Myometrial cell (primary cell): ENCODE measurements around the gene RTBDN. TPM values are rescaled to one million over a fixed set of nuclear protein-coding genes. Genes with fewer than 3 reads are reported as not detected.

Experiments
- total RNA-seq: library from RNA; depleted of rRNA; stranded (reverse); fragments of >200 nt; gene quantifications from 2 replicates; pipeline ENCODE4 v1.2.3, GENCODE V29; 2015

RTBDN gene
- total RNA-seq: not detected in 2 replicates

GRCh38 chr19:12834566-12834943, at the start of gene RTBDN:
Gene RTBDN, minus strand, starts transcription at chr19:12834579. Its CDS starts 4,600 bp downstream, at chr19:12829979.

GRCh38 chr19:12881172-12881808, 46.9 kb upstream of the RTBDN start, which contains the start of gene DNASE2:
Gene DNASE2, minus strand, starts transcription at chr19:12881449. Its CDS starts 74 bp downstream, at chr19:12881375.

GRCh38 chr19:12838182-12838885, 4.0 kb upstream of the RTBDN start, which contains the start of gene MAST1:
Gene MAST1, plus strand, starts transcription at chr19:12838515. Its CDS starts 58 bp downstream, at chr19:12838573.

GRCh38 chr19:12806242-12807081, 27.9 kb downstream of the RTBDN start, which contains the start of gene RNASEH2A:
Gene RNASEH2A, plus strand, starts transcription at chr19:12806584. Its CDS starts 90 bp downstream, at chr19:12806674.

GRCh38 chr19:12801466-12802266, 32.7 kb downstream of the RTBDN start, which contains the start of the genes PRDX2 and THSD8:
Gene PRDX2, minus strand, starts transcription at chr19:12801800. Its CDS starts 539 bp downstream, at chr19:12801261.
Gene THSD8, plus strand, starts transcription at chr19:12802069. Its CDS starts 3 bp downstream, at chr19:12802072.

GRCh38 chr19:12791345-12792050, 42.9 kb downstream of the RTBDN start, which contains the start of gene JUNB:
Gene JUNB, plus strand, starts transcription at chr19:12791486. Its CDS starts 286 bp downstream, at chr19:12791772.

Other genes starting within 250 kb of the RTBDN start
- gene ZNF490, start 223.8 kb downstream of the RTBDN start, total RNA-seq: 2.3 and 6.4 TPM in 2 replicates
- gene ZNF791, start 223.7 kb downstream of the RTBDN start, total RNA-seq: 5.2 and 9.7 TPM in 2 replicates
- 56.2 and 63.1 TPM in 2 replicates for gene MAN2B1, start 167.8 kb downstream of the RTBDN start, total RNA-seq
- 5.3 and 15.0 TPM in 2 replicates for gene WDR83, start 167.8 kb downstream of the RTBDN start, total RNA-seq
- 65.9 and 89.4 TPM in 2 replicates for gene DHPS, start 152.7 kb downstream of the RTBDN start, total RNA-seq
- gene GNG14, start 146.6 kb downstream of the RTBDN start, total RNA-seq: not detected in 2 replicates
- gene FBXW9, start 137.9 kb downstream of the RTBDN start, total RNA-seq: 14.7 and 16.5 TPM in 2 replicates
- 14.7 and 26.2 TPM in 2 replicates for gene TNPO2, start 110.6 kb downstream of the RTBDN start, total RNA-seq
- gene TRIR, start 99.9 kb downstream of the RTBDN start, total RNA-seq: 283 and 329 TPM in 2 replicates
- gene GET3, start 97.1 kb downstream of the RTBDN start, total RNA-seq: 142 and 166 TPM in 2 replicates
- gene BEST2, start 82.8 kb downstream of the RTBDN start, total RNA-seq: not detected in 2 replicates
- gene HOOK2, start 59.0 kb downstream of the RTBDN start, total RNA-seq: 5.8 and 11.9 TPM in 2 replicates
- gene JUNB, start 43.1 kb downstream of the RTBDN start, total RNA-seq: 102 and 121 TPM in 2 replicates
- 379 and 428 TPM in 2 replicates for gene PRDX2, start 32.8 kb downstream of the RTBDN start, total RNA-seq
- not detected in 2 replicates for gene THSD8, start 32.5 kb downstream of the RTBDN start, total RNA-seq
- 34.2 and 53.0 TPM in 2 replicates for gene RNASEH2A, start 28.0 kb downstream of the RTBDN start, total RNA-seq
- 1.2 and 1.4 TPM in 2 replicates for gene MAST1, start 3.9 kb upstream of the RTBDN start, total RNA-seq
- 32.3 and 41.8 TPM in 2 replicates for gene DNASE2, start 46.9 kb upstream of the RTBDN start, total RNA-seq
- not detected in 2 replicates for gene KLF1, start 52.6 kb upstream of the RTBDN start, total RNA-seq
- gene GCDH, start 56.6 kb upstream of the RTBDN start, total RNA-seq: 50.3 and 51.9 TPM in 2 replicates
- not detected in 2 replicates for gene SYCE2, start 84.7 kb upstream of the RTBDN start, total RNA-seq
- 58.3 and 76.7 TPM in 2 replicates for gene FARSA, start 99.1 kb upstream of the RTBDN start, total RNA-seq
- gene CALR, start 104.0 kb upstream of the RTBDN start, total RNA-seq: 1,851 and 1,968 TPM in 2 replicates
- gene RAD23A, start 111.3 kb upstream of the RTBDN start, total RNA-seq: 136 and 150 TPM in 2 replicates
- 49.1 and 63.7 TPM in 2 replicates for gene GADD45GIP1, start 122.6 kb upstream of the RTBDN start, total RNA-seq
- not detected in 2 replicates for gene DAND5, start 135.0 kb upstream of the RTBDN start, total RNA-seq
- 47.6 and 49.4 TPM in 2 replicates for gene NFIX, start 160.9 kb upstream of the RTBDN start, total RNA-seq